Right lobe of liver (tissue), 6 donors: Measurements from ENCODE around the gene ADCY5. TPM values are rescaled to one million over a fixed set of nuclear protein-coding genes. Genes with fewer than 3 reads are reported as not detected.
A peak's percentile ranks its signal among the peaks of the same experiment; 100 is the strongest.

Experiments used
- ATAC-seq, 4 donors: fragments of 200-7000 bp; cut with Tn5 transposase; one replicate each; pipeline ENCODE4 v1.9.1; 2020; ENCODE audit warnings: mild to moderate bottlenecking in 4 of 4, moderate library complexity in 4 of 4
- DNase-seq, 3 donors: peaks; one replicate each; pipeline ENCODE4 v3.0.0-alpha.2; 2020
- H3K27ac ChIP-seq, 3 donors: fragments of 200-600 bp; one replicate each; pipeline ENCODE4 v1.8.0; 2022
- H3K27me3 ChIP-seq, 2 donors: fragments of 200-600 bp; one replicate each; pipeline ENCODE4 v1.8.0; 2022
- H3K36me3 ChIP-seq, 4 donors: fragments of 200-600 bp; sonication (generic) in 1 of 4; one replicate each; pipeline versions ENCODE4 v1.5.1 to v1.8.0; 2017 to 2022; ENCODE audit warnings: control low read depth in 1 of 4
- H3K4me1 ChIP-seq, 4 donors: fragments of 200-600 bp; sonication (generic) in 1 of 4; one replicate each; pipeline versions ENCODE4 v1.5.1 to v1.8.0; 2017 to 2022; ENCODE audit warnings: control low read depth in 1 of 4
- H3K4me3 ChIP-seq, 3 donors: fragments of 200-600 bp; one replicate each; pipeline ENCODE4 v1.8.0; 2022
- H3K9me3 ChIP-seq, 4 donors: fragments of 200-600 bp; sonication (generic) in 1 of 4; one replicate each; pipeline versions ENCODE4 v1.5.1 to v1.8.0; 2017 to 2022; ENCODE audit warnings: control low read depth in 1 of 4
- CTCF ChIP-seq, 4 donors: fragments of 200-600 bp in 3 of 4; fragments of 450-650 bp in 1 of 4; IDR thresholded peaks; one replicate each; pipeline versions ENCODE4 v1.5.1 to v1.8.0; 2016 to 2022; ENCODE audit warnings: antibody characterized with exemption in 4 of 4, mild to moderate bottlenecking in 2 of 4
- POLR2A ChIP-seq: fragments of 450-650 bp; IDR thresholded peaks from one replicate; pipeline ENCODE4 v1.6.1; 2017; ENCODE audit warnings: antibody characterized with exemption, mild to moderate bottlenecking
- WGBS: methylation state at CpG from one replicate; pipeline ENCODE4 v1.1.6; 2018; ENCODE audit warnings: low coverage, low lambda C conversion rate; ENCODE audit not compliant: insufficient coverage; ENCODE audit errors: missing lambda C conversion rate; 5-methylcytosine and 5-hydroxymethylcytosine counted together
- intact Hi-C, 2 donors: fragments of 100-400 bp; cut with DNase I; formaldehyde crosslinking; loops; one replicate each; pipeline versions ENCODE4 v1.11.2 to v1.14.1; 2022
- total RNA-seq, 6 experiments: library from RNA; depleted of rRNA in 2 of 6; stranded (reverse); fragments of >200 nt in 2 of 6; fragmentation: NEBNext Ultra II Directional in 3 of 6; extraction: Animal tissue kit (Norgen Biotek cat#: 25700) in 3 of 6; gene quantifications; one replicate each; pipeline versions ENCODE4 v1.1.0 to v1.2.4, GENCODE V29; 2016 to 2023
- donor health status: DM: no; HTN: yes; CAD: no.
- donor health status: DM: no; HTN: no; CAD: no.
- donor health status: DM: no; HTN: no; CAD: no.
- donor health status: DM: no; HTN: yes; CAD: no.
- donor health status: DM: no; HTN: yes; CAD: no.

Gene ADCY5
- total RNA-seq, 6 experiments from 2014 or later: 1.9 to 3.7 (median 2.7) TPM

- 84% methylated on average over 5 of the region's 5 CpGs for WGBS
- H3K27ac ChIP-seq: no peak overlapping the region
- H3K4me1 ChIP-seq: no peaks in the 10 kb centered on the region
- ATAC-seq: no peak
- no peak overlapping the region for H3K4me3 ChIP-seq
- intact Hi-C loops: no loop called here
- no peaks in the 10 kb centered on the region for H3K36me3 ChIP-seq
- no peaks in the 10 kb centered on the region for H3K27me3 ChIP-seq
- TF ChIP-seq POLR2A (no peak), CTCF (IDR thresholded peaks at IDR 0.05) (no peak)
- no peak for DNase-seq
- H3K9me3 ChIP-seq: no peaks in the 10 kb centered on the region
These were observed 141.8 kb downstream of the ADCY5 start for GRCh38 chr3:123307064-123307463.

- ATAC-seq (no peak), DNase-seq (peak in 1 of 3 donors; percentile 17)
- WGBS: no CpG with 5 or more reads among the region's 2 CpGs
- no peak overlapping the region for H3K4me3 ChIP-seq
- H3K36me3 ChIP-seq: no peaks in the 10 kb centered on the region
- H3K4me1 ChIP-seq: no peaks in the 10 kb centered on the region
- intact Hi-C loops: no loop called here
- no peaks in the 10 kb centered on the region for H3K9me3 ChIP-seq
- no peaks in the 10 kb centered on the region for H3K27me3 ChIP-seq
- no peak overlapping the region for H3K27ac ChIP-seq
- TF ChIP-seq POLR2A (no peak), CTCF (IDR thresholded peaks at IDR 0.05) (no peak)
These were observed 143.7 kb downstream of the ADCY5 start for GRCh38 chr3:123305192-123305591.

GRCh38 chr3:123303976-123304560 is 144.8 kb downstream of the ADCY5 start:
- no peak overlapping the region for H3K27ac ChIP-seq
- intact Hi-C loops: no loop called here
- WGBS: 84% methylated on average over 13 of the region's 15 CpGs
- TF ChIP-seq CTCF (IDR thresholded peaks at IDR 0.05) (no peak), POLR2A (no peak)
- H3K27me3 ChIP-seq: no peaks in the 10 kb centered on the region
- H3K36me3 ChIP-seq: no peaks in the 10 kb centered on the region
- peak in 1 of 3 donors; percentile 25 for DNase-seq
- no peak overlapping the region for H3K4me3 ChIP-seq
- ATAC-seq: no peak
- no peaks in the 10 kb centered on the region for H3K4me1 ChIP-seq
- no peaks in the 10 kb centered on the region for H3K9me3 ChIP-seq

- WGBS: 83% methylated on average over 3 of the region's 14 CpGs
- H3K4me1 ChIP-seq: no peaks in the 10 kb centered on the region
- H3K4me3 ChIP-seq: no peak overlapping the region
- H3K36me3 ChIP-seq: no peaks in the 10 kb centered on the region
- H3K27me3 ChIP-seq: no peaks in the 10 kb centered on the region
- TF ChIP-seq CTCF (IDR thresholded peaks at IDR 0.05) (no peak), POLR2A (no peak)
- peak in 1 of 3 donors; percentile 52 for DNase-seq
- no peak for ATAC-seq
- H3K27ac ChIP-seq: no peak overlapping the region
- H3K9me3 ChIP-seq: no peaks in the 10 kb centered on the region
- intact Hi-C loops: no loop called here
These were observed 145.9 kb downstream of the ADCY5 start for GRCh38 chr3:123302961-123303360.
